Kidney (tissue), 14 donors: ENCODE measurements around the gene ARHGAP22. TPM values are rescaled to one million over a fixed set of nuclear protein-coding genes. Genes with fewer than 3 reads are reported as not detected.

Experiments used
- DNase-seq, 5 donors: peaks; one replicate each; pipeline ENCODE4 v3.0.0-alpha.2; 2013 to 2020
- FAIRE-seq: peaks from 2 replicates; lab custom pipeline; 2012; peaks lifted over from hg19 to GRCh38; lab: Jason Lieb, UNC
- H3K27ac ChIP-seq, 2 donors: one replicate each; pipeline ENCODE4 v1.7.0; 2013; ENCODE audit warnings: low read depth in 2 of 2, low read length in 2 of 2, inconsistent platforms in 1 of 2
- H3K27me3 ChIP-seq: one replicate; pipeline ENCODE4 v1.7.1; 2013; ENCODE audit warnings: low read length, inconsistent platforms; ENCODE audit not compliant: control insufficient read depth, insufficient read depth
- H3K36me3 ChIP-seq, 3 donors: one replicate each; pipeline versions ENCODE4 v1.7.0 to v1.7.1; 2013; ENCODE audit warnings: low read length in 3 of 3, control low read depth in 1 of 3, inconsistent platforms in 1 of 3; ENCODE audit not compliant: insufficient read depth in 3 of 3, control insufficient read depth in 2 of 3
- H3K4me1 ChIP-seq, 3 donors: one replicate each; pipeline versions ENCODE4 v1.7.0 to v1.7.1; 2013; ENCODE audit warnings: low read length in 3 of 3, inconsistent platforms in 1 of 3, low read depth in 1 of 3; ENCODE audit not compliant: control insufficient read depth in 2 of 3, insufficient read depth in 2 of 3
- H3K4me3 ChIP-seq, 3 donors: one replicate each; pipeline versions ENCODE4 v1.7.0 to v1.8.1; 2013; ENCODE audit warnings: low read length in 3 of 3, control low read depth in 1 of 3, inconsistent platforms in 1 of 3
- H3K9ac ChIP-seq, 3 donors: one replicate each; pipeline versions ENCODE4 v1.7.0 to v1.7.1; 2013; ENCODE audit warnings: low read length in 3 of 3, control low read depth in 1 of 3, inconsistent platforms in 1 of 3
- H3K9me3 ChIP-seq, 3 donors: one replicate each; pipeline versions ENCODE4 v1.7.0 to v1.7.1; 2013; ENCODE audit warnings: low read length in 3 of 3, control low read depth in 1 of 3, inconsistent platforms in 1 of 3; ENCODE audit not compliant: control insufficient read depth in 2 of 3, insufficient read depth in 1 of 3
- CTCF ChIP-seq: IDR thresholded peaks from 3 replicates; pipeline ENCODE4 v1.5.1; 2012; ENCODE audit warnings: mild to moderate bottlenecking, moderate library complexity, borderline replicate concordance; ENCODE audit not compliant: insufficient read depth; ENCODE audit errors: extremely low read depth
- intact Hi-C: fragments of 100-400 bp; cut with DNase I; formaldehyde crosslinking; loops from one replicate; pipeline ENCODE4 v1.11.1; 2022
- polyA plus RNA-seq: library from polyadenylated mRNA; stranded (reverse); fragments of 350-450 nt; fragmentation: Illumina TruSeq; extraction: RNeasy Lipid Tissue Mini Kit (QIAGEN cat#74804); gene quantifications from one replicate; pipeline ENCODE4 v1.2.3, GENCODE V29; 2014; ENCODE audit warnings: low read depth, low replicate concordance; ENCODE audit not compliant: insufficient read depth
- total RNA-seq: library from RNA; stranded (reverse); fragmentation: NEBNext Ultra II Directional; extraction: Animal tissue kit (Norgen Biotek cat#: 25700); gene quantifications from one replicate; pipeline ENCODE4 v1.2.1, GENCODE V29; 2021
- donor health status: control.
- donor health status: control.
- donor health status: control.
- donor health status: control.
- donor health status: control.
- donor health status: DM: yes; HTN: yes; CAD: no.
- donor health status: Normal renal cell carcinoma (clear cell type).

Gene ARHGAP22
- total and polyA plus RNA-seq, 2 donors from 2014 or later, result 0.62 to 6.6 TPM

- intact Hi-C loops, result no loop called here
- no peak for FAIRE-seq
- H3K9ac ChIP-seq, result no peak overlapping the region
Measured at GRCh38 chr10:48508791-48509772, 95.8 kb downstream of the ARHGAP22 start.

GRCh38 chr10:48507933-48508790 lies 96.7 kb downstream of the ARHGAP22 start:
- peak in 1 of 5 donors; percentile 8 for DNase-seq
- no peaks in the 10 kb centered on the region for H3K9me3 ChIP-seq
- H3K4me1 ChIP-seq, result no peaks in the 10 kb centered on the region
- intact Hi-C loops, result no loop called here
- H3K36me3 ChIP-seq, result no peaks in the 10 kb centered on the region
- H3K27me3 ChIP-seq, result no peaks in the 10 kb centered on the region
- FAIRE-seq, result no peak
- no peak overlapping the region for H3K4me3 ChIP-seq
- TF ChIP-seq CTCF, result no peak
- no peak overlapping the region for H3K9ac ChIP-seq
- H3K27ac ChIP-seq, result no peak overlapping the region

More at GRCh38 chr10:48508791-48509772, 95.8 kb downstream of the ARHGAP22 start:
- peaks cover 0 to 2% (median 0%) of the 10 kb centered on the region in 3 donors for H3K9me3 ChIP-seq
- no peak overlapping the region for H3K27ac ChIP-seq
- no peak overlapping the region for H3K4me3 ChIP-seq
- TF ChIP-seq CTCF, result no peak
- no peaks in the 10 kb centered on the region for H3K36me3 ChIP-seq
- no peaks in the 10 kb centered on the region for H3K27me3 ChIP-seq
- H3K4me1 ChIP-seq, result no peaks in the 10 kb centered on the region
- peak in 1 of 5 donors; percentile 8 for DNase-seq

GRCh38 chr10:48507494-48507893 lies 97.4 kb downstream of the ARHGAP22 start:
- intact Hi-C loops, result no loop called here
- Histone ChIP-seq H3K4me3 (no peak overlapping the region), H3K27ac (no peak overlapping the region), H3K36me3 (no peaks in the 10 kb centered on the region), H3K9ac (no peak overlapping the region), H3K27me3 (no peaks in the 10 kb centered on the region), H3K4me1 (no peaks in the 10 kb centered on the region), H3K9me3 (no peaks in the 10 kb centered on the region)
- no peak for FAIRE-seq
- DNase-seq, result no peak
- TF ChIP-seq CTCF, result no peak
